B cell (primary cell): ENCODE measurements around the gene TMF1. TPM values are rescaled to one million over a fixed set of nuclear protein-coding genes. Genes with fewer than 3 reads are reported as not detected.

Experiments used
- ATAC-seq: fragments of 200-7000 bp; cut with Tn5 transposase; one replicate; pipeline ENCODE4 v1.10.0; 2021; ENCODE audit warnings: low read depth, mild to moderate bottlenecking, moderate number of reproducible peaks, moderate library complexity
- CTCF ChIA-PET: fragments of 350-600 bp; sonication (Branson Sonifier 250); formaldehyde crosslinking; loops from one replicate; lab custom pipeline; 2021; ENCODE audit warnings: antibody characterized with exemption, inconsistent platforms; lab: Charles Lee
- POLR2A ChIA-PET: fragments of 350-600 bp; sonication (Branson Sonifier 250); formaldehyde crosslinking; loops from one replicate; lab custom pipeline; 2021; ENCODE audit warnings: antibody characterized with exemption; lab: Charles Lee
- DNase-seq: peaks from one replicate; pipeline ENCODE4 v3.0.0; 2013
- H2AFZ ChIP-seq: 2 replicates; pipeline ENCODE4 v1.6.1; 2012; ENCODE audit warnings: mild to moderate bottlenecking, low read depth, low read length; ENCODE audit not compliant: insufficient read depth, poor library complexity, severe bottlenecking
- H3K27ac ChIP-seq, 2 donors: 1 replicate in 1 of 2; 2 replicates in 1 of 2; pipeline ENCODE4 v1.5.1; 2012 to 2013; ENCODE audit warnings: low read length in 2 of 2, mild to moderate bottlenecking in 2 of 2, moderate library complexity in 1 of 2
- H3K27me3 ChIP-seq, 4 experiments: fragments of 200-600 bp in 1 of 4; sonication (generic) in 1 of 4; replicated peaks in 1 of 4; 1 replicate in 2 of 4; 2 replicates in 2 of 4; pipeline versions ENCODE4 v1.6.1 to v1.7.0; 2013 to 2016; ENCODE audit warnings: low read length in 3 of 4, mild to moderate bottlenecking in 2 of 4, mixed read lengths in 1 of 4, moderate library complexity in 1 of 4; ENCODE audit not compliant: insufficient read depth in 4 of 4, control insufficient read depth in 3 of 4; ENCODE audit errors: control extremely low read depth in 1 of 4
- H3K36me3 ChIP-seq, 2 experiments: replicated peaks in 1 of 2; 1 replicate in 1 of 2; 2 replicates in 1 of 2; pipeline versions ENCODE4 v1.6.1 to v1.7.1; 2013; ENCODE audit warnings: low read length in 1 of 2; ENCODE audit not compliant: insufficient read depth in 2 of 2, control insufficient read depth in 1 of 2; ENCODE audit errors: control extremely low read depth in 1 of 2, extremely low read depth in 1 of 2
- H3K4me1 ChIP-seq, 2 donors: fragments of 200-600 bp in 1 of 2; sonication (generic) in 1 of 2; 1 replicate in 1 of 2; 2 replicates in 1 of 2; pipeline versions ENCODE4 v1.5.1 to v1.6.1; 2013 to 2017; ENCODE audit warnings: low read length in 2 of 2; ENCODE audit not compliant: control insufficient read depth in 2 of 2, insufficient read depth in 2 of 2
- H3K4me2 ChIP-seq: replicated peaks from 2 replicates; pipeline ENCODE3; 2012; ENCODE audit warnings: mild to moderate bottlenecking, low read depth, low read length; ENCODE audit not compliant: poor library complexity, severe bottlenecking
- H3K4me3 ChIP-seq, 5 experiments: fragments of 200-600 bp in 1 of 5; sonication (generic) in 1 of 5; 1 replicate in 3 of 5; 2 replicates in 2 of 5; pipeline versions ENCODE4 v1.5.1 to v1.7.0; 2011 to 2016; ENCODE audit warnings: low read length in 4 of 5, mild to moderate bottlenecking in 4 of 5, low read depth in 2 of 5, control low read depth in 1 of 5, moderate library complexity in 1 of 5; ENCODE audit not compliant: insufficient read depth in 1 of 5; ENCODE audit errors: control extremely low read depth in 1 of 5, extremely low read depth in 1 of 5
- H3K79me2 ChIP-seq: fragments of 200-600 bp; sonication (generic); one replicate; pipeline ENCODE4 v1.6.0; 2016; ENCODE audit warnings: low read length; ENCODE audit not compliant: control insufficient read depth, insufficient read depth
- H3K9ac ChIP-seq: fragments of 200-600 bp; sonication (generic); 2 replicates; pipeline ENCODE4 v1.6.1; 2017; ENCODE audit warnings: mild to moderate bottlenecking, low read length, moderate library complexity
- H3K9me3 ChIP-seq, 3 donors: one replicate each; pipeline versions ENCODE4 v1.6.1 to v1.7.1; 2013; ENCODE audit warnings: low read length in 2 of 3; ENCODE audit not compliant: control insufficient read depth in 2 of 3, insufficient read depth in 1 of 3; ENCODE audit errors: control extremely low read depth in 1 of 3
- H4K20me1 ChIP-seq: 2 replicates; pipeline ENCODE4 v1.6.0; 2012; ENCODE audit warnings: mild to moderate bottlenecking, low read length; ENCODE audit not compliant: insufficient read depth, control insufficient read depth, poor library complexity, severe bottlenecking
- H3K27ac Mint-ChIP-seq: one replicate; pipeline ENCODE4 v1.8.0; 2021; ENCODE audit warnings: mixed read lengths
- H3K27me3 Mint-ChIP-seq: one replicate; pipeline ENCODE4 v1.8.0; 2021; ENCODE audit warnings: mixed read lengths
- H3K4me1 Mint-ChIP-seq: one replicate; pipeline ENCODE4 v1.8.0; 2021; ENCODE audit warnings: mixed read lengths
- H3K4me3 Mint-ChIP-seq: one replicate; pipeline ENCODE4 v1.8.0; 2021; ENCODE audit warnings: mixed read lengths
- H3K9me3 Mint-ChIP-seq: one replicate; pipeline ENCODE4 v1.8.0; 2022; ENCODE audit warnings: mixed read lengths; ENCODE audit not compliant: insufficient read depth
- EZH2 ChIP-seq: IDR thresholded peaks from 2 replicates; pipeline ENCODE4 v1.6.1; 2012; ENCODE audit warnings: borderline replicate concordance, low read depth, mild to moderate bottlenecking, moderate library complexity, low read length; ENCODE audit not compliant: insufficient read depth, poor library complexity, severe bottlenecking
- whole genome bisulfite sequencing: methylation state at CpG from one replicate; pipeline ENCODE4 v1.1.5; 2013; ENCODE audit warnings: missing lambda C conversion rate; ENCODE audit not compliant: insufficient coverage; 5-methylcytosine and 5-hydroxymethylcytosine counted together
- intact Hi-C: fragments of 100-400 bp; cut with micrococcal nuclease; formaldehyde crosslinking; loops from one replicate; pipeline ENCODE4 v1.10.0; 2022
- polyA plus RNA-seq: library from polyadenylated mRNA; depleted of rRNA; stranded (reverse); fragments of >200 nt; gene quantifications from 2 replicates; pipeline ENCODE4 v1.2.3, GENCODE V29; 2012
- total RNA-seq, 2 donors: library from RNA; stranded (reverse); fragments of 120-200 nt in 1 of 2; gene quantifications; 1 replicate in 1 of 2; 2 replicates in 1 of 2; pipeline versions ENCODE4 v1.2.3 to v1.2.4, GENCODE V29; 2013 to 2022
- TF ChIP-seq, protein P1 (sequence below): fragments of 200-600 bp; IDR thresholded peaks from one replicate; pipeline ENCODE4 v1.8.0; 2022; ENCODE audit warnings: antibody characterized with exemption, mild to moderate bottlenecking

TMF1 gene
- total and polyA plus RNA-seq, 2 donors (not counting 1 experiment from before 2014, with no cell fraction given), result 6.8 to 65.1 TPM

- Histone ChIP-seq H3K79me2 (no peaks in the 10 kb centered on the region), H2AFZ (no peak overlapping the region), H4K20me1 (no peaks in the 10 kb centered on the region), H3K27ac (no peak overlapping the region), H3K36me3 (peaks cover 0 to 4% of the 10 kb centered on the region in 2 experiments), H3K9me3 (no peaks in the 10 kb centered on the region), H3K4me1 (no peaks in the 10 kb centered on the region), H3K9ac (no peak overlapping the region), H3K4me2 (no peak overlapping the region), H3K4me3 (no peak overlapping the region), H3K27me3 (no peaks in the 10 kb centered on the region)
- POLR2A ChIA-PET, result no interaction called here
- Mint-ChIP-seq H3K4me1 (no peaks in the 10 kb centered on the region), H3K27me3 (no peaks in the 10 kb centered on the region), H3K4me3 (no peak overlapping the region), H3K9me3 (no peaks in the 10 kb centered on the region), H3K27ac (no peak overlapping the region)
- CTCF ChIA-PET, result no interaction called here
- intact Hi-C loops, result no loop called here
- WGBS, result 100% methylated on average over 7 of the region's 9 CpGs
- no peak for DNase-seq
- no peak for ATAC-seq
- TF ChIP-seq, protein P1, sequence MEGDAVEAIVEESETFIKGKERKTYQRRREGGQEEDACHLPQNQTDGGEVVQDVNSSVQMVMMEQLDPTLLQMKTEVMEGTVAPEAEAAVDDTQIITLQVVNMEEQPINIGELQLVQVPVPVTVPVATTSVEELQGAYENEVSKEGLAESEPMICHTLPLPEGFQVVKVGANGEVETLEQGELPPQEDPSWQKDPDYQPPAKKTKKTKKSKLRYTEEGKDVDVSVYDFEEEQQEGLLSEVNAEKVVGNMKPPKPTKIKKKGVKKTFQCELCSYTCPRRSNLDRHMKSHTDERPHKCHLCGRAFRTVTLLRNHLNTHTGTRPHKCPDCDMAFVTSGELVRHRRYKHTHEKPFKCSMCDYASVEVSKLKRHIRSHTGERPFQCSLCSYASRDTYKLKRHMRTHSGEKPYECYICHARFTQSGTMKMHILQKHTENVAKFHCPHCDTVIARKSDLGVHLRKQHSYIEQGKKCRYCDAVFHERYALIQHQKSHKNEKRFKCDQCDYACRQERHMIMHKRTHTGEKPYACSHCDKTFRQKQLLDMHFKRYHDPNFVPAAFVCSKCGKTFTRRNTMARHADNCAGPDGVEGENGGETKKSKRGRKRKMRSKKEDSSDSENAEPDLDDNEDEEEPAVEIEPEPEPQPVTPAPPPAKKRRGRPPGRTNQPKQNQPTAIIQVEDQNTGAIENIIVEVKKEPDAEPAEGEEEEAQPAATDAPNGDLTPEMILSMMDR, result no peak
- TF ChIP-seq EZH2, result no peak
Observed at GRCh38 chr3:69004138-69004537, 48.0 kb downstream of the TMF1 start.

DNA sequence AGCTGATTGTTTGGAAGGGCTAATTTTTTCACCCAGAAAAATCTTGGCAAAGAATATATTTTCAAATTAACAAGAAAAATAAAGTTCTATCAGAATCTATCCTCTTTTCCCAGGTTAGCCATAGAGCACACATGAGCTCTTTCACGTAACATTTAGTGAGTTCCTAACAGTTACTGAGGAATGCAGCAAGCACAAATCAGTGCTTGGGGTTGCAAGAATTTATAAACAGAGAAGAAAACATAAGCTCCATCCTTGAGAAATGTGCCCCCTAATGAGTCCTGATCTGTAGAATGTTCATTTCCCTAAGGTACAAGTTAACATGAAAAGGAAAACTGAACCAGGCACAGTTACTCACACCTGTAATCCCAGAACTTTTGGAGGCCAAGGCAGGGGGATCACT is 52.5 kb downstream of the TMF1 start:
- no peaks in the 10 kb centered on the region for H3K4me1 Mint-ChIP-seq
- DNase-seq (no peak), ATAC-seq (no peak)
- CTCF ChIA-PET, result no interaction called here
- Histone ChIP-seq H3K4me2 (no peak overlapping the region), H3K9me3 (no peaks in the 10 kb centered on the region), H3K36me3 (peaks cover 0 to 10% of the 10 kb centered on the region in 2 experiments), H4K20me1 (no peaks in the 10 kb centered on the region), H3K79me2 (no peaks in the 10 kb centered on the region), H2AFZ (no peak overlapping the region), H3K27me3 (no peaks in the 10 kb centered on the region), H3K4me3 (no peak overlapping the region), H3K4me1 (no peaks in the 10 kb centered on the region), H3K9ac (no peak overlapping the region), H3K27ac (no peak overlapping the region)
- intact Hi-C loops, result no loop called here
- WGBS, result no CpG with 5 or more reads among the region's 1 CpG
- H3K4me3 Mint-ChIP-seq, result no peak overlapping the region
- H3K9me3 Mint-ChIP-seq, result no peaks in the 10 kb centered on the region
- no peaks in the 10 kb centered on the region for H3K27me3 Mint-ChIP-seq
- TF ChIP-seq, protein P1, result no peak
- TF ChIP-seq EZH2, result no peak
- no peak overlapping the region for H3K27ac Mint-ChIP-seq
- POLR2A ChIA-PET, result no interaction called here
